Measurements from ENCODE around the gene MGRN1.

Gene MGRN1

GRCh38 chr16:4689864-4690704 is 65.5 kb downstream of the MGRN1 start:
- DNase-seq: no peak

GRCh38 chr16:4690946-4691665 is 66.5 kb downstream of the MGRN1 start:
- DNase-seq: no peak

GRCh38 chr16:4691666-4692412 is 67.2 kb downstream of the MGRN1 start:
- no peak for DNase-seq

GRCh38 chr16:4692460-4693295 is 68.1 kb downstream of the MGRN1 start:
- DNase-seq: no peak

GRCh38 chr16:4693296-4693955 is 68.8 kb downstream of the MGRN1 start, which contains the start of gene NUDT16L1:
TSS of gene NUDT16L1 (plus strand) at chr16:4693562. CDS start at chr16:4693727, 165 bp downstream.
- DNase-seq: peak; percentile 86

- DNase-seq: no peak
These were observed 69.5 kb downstream of the MGRN1 start for GRCh38 chr16:4693956-4694641.

GRCh38 chr16:4694642-4695451 is 70.2 kb downstream of the MGRN1 start:
- DNase-seq: no peak

- no peak for DNase-seq
These were observed 71.0 kb downstream of the MGRN1 start for GRCh38 chr16:4695473-4696171.

- no peak for DNase-seq
These were observed 71.7 kb downstream of the MGRN1 start for GRCh38 chr16:4696172-4696904.

GRCh38 chr16:4696905-4697847 is 72.5 kb downstream of the MGRN1 start:
- DNase-seq: no peak

GRCh38 chr16:4697848-4698291 is 73.2 kb downstream of the MGRN1 start:
- DNase-seq: no peak

GRCh38 chr16:4698321-4699045 is 73.9 kb downstream of the MGRN1 start:
- no peak for DNase-seq

GRCh38 chr16:4699046-4699556 is 74.5 kb downstream of the MGRN1 start:
- no peak for DNase-seq

- DNase-seq: no peak
These were observed 75.9 kb downstream of the MGRN1 start for GRCh38 chr16:4700380-4700996.

- DNase-seq: no peak
These were observed 76.5 kb downstream of the MGRN1 start for GRCh38 chr16:4700997-4701743.
